H9 (cell line): ENCODE results near the gene VDR. TPM values are rescaled to one million over a fixed set of nuclear protein-coding genes. Genes with fewer than 3 reads are reported as not detected.

ENCODE experiments used
- DNase-seq: peaks from one replicate; pipeline ENCODE4 v3.0.0-alpha.2; 2017
- H2AFZ ChIP-seq: one replicate; pipeline ENCODE4 v1.6.1; 2013; ENCODE audit warnings: mild to moderate bottlenecking, low read length, control low read depth, moderate library complexity
- H2AK5ac ChIP-seq: 2 replicates; pipeline ENCODE4 v1.6.1; 2013; ENCODE audit warnings: low read length, control low read depth, mixed read lengths; ENCODE audit not compliant: insufficient read length
- H2BK120ac ChIP-seq: one replicate; pipeline ENCODE4 v1.6.1; 2013; ENCODE audit warnings: low read depth, mild to moderate bottlenecking, low read length, control low read depth, inconsistent platforms; ENCODE audit not compliant: poor library complexity, severe bottlenecking
- H2BK12ac ChIP-seq: 2 replicates; pipeline ENCODE4 v1.6.1; 2013; ENCODE audit warnings: low read length, control low read depth, mixed read lengths, low read depth; ENCODE audit not compliant: insufficient read length
- H2BK15ac ChIP-seq: 2 replicates; pipeline ENCODE4 v1.6.1; 2013; ENCODE audit warnings: low read depth, low read length, control low read depth
- H2BK20ac ChIP-seq: one replicate; pipeline ENCODE4 v1.6.1; 2013; ENCODE audit warnings: low read depth, mild to moderate bottlenecking, low read length, control low read depth, inconsistent platforms; ENCODE audit not compliant: poor library complexity, severe bottlenecking
- H2BK5ac ChIP-seq: 2 replicates; pipeline ENCODE4 v1.6.1; 2013; ENCODE audit warnings: low read length, control low read depth, mixed read lengths; ENCODE audit not compliant: insufficient read length
- H3K14ac ChIP-seq: 2 replicates; pipeline ENCODE4 v1.6.1; 2013; ENCODE audit warnings: low read length, control low read depth; ENCODE audit not compliant: insufficient read depth
- H3K18ac ChIP-seq: 2 replicates; pipeline ENCODE4 v1.6.1; 2013; ENCODE audit warnings: low read depth, mild to moderate bottlenecking, mixed read lengths, low read length, control low read depth; ENCODE audit not compliant: insufficient read length
- H3K23ac ChIP-seq: 2 replicates; pipeline ENCODE4 v1.6.1; 2013; ENCODE audit warnings: low read length, control low read depth, mixed read lengths, low read depth; ENCODE audit not compliant: insufficient read length
- H3K23me2 ChIP-seq: 2 replicates; pipeline ENCODE4 v1.6.1; 2013; ENCODE audit warnings: low read depth, mild to moderate bottlenecking, mixed read lengths, low read length, control low read depth; ENCODE audit not compliant: insufficient read length, poor library complexity, severe bottlenecking
- H3K27ac ChIP-seq: 2 replicates; pipeline ENCODE4 v1.5.1; 2013; ENCODE audit warnings: low read length, control low read depth, mixed read lengths, low read depth; ENCODE audit not compliant: insufficient read length
- H3K27me3 ChIP-seq: 2 replicates; pipeline ENCODE4 v1.6.1; 2013; ENCODE audit warnings: low read length, control low read depth, inconsistent platforms; ENCODE audit not compliant: insufficient read depth
- H3K4ac ChIP-seq: 2 replicates; pipeline ENCODE4 v1.6.1; 2013; ENCODE audit warnings: low read depth, mild to moderate bottlenecking, control low read depth, inconsistent platforms, low read length, moderate library complexity
- H3K4me1 ChIP-seq: 2 replicates; pipeline ENCODE4 v1.6.1; 2013; ENCODE audit warnings: low read length, control low read depth, inconsistent platforms; ENCODE audit not compliant: insufficient read depth
- H3K4me2 ChIP-seq: 2 replicates; pipeline ENCODE4 v1.6.1; 2013; ENCODE audit warnings: low read length, control low read depth, mixed read lengths; ENCODE audit not compliant: insufficient read length, insufficient read depth
- H3K56ac ChIP-seq: 2 replicates; pipeline ENCODE4 v1.6.1; 2013; ENCODE audit warnings: low read depth, mild to moderate bottlenecking, mixed read lengths, low read length, control low read depth; ENCODE audit not compliant: insufficient read length
- H3K79me1 ChIP-seq: 2 replicates; pipeline ENCODE4 v1.6.1; 2013; ENCODE audit warnings: low read depth, mild to moderate bottlenecking, moderate library complexity, low read length, control low read depth, inconsistent platforms; ENCODE audit not compliant: insufficient read depth, poor library complexity, severe bottlenecking
- H3K79me2 ChIP-seq: 2 replicates; pipeline ENCODE4 v1.6.1; 2013; ENCODE audit warnings: low read length, control low read depth, inconsistent platforms; ENCODE audit not compliant: insufficient read depth
- H3K9ac ChIP-seq: 2 replicates; pipeline ENCODE4 v1.6.1; 2013; ENCODE audit warnings: low read length, control low read depth, mixed read lengths; ENCODE audit not compliant: insufficient read length; ENCODE audit errors: extremely low read depth
- H3K9me3 ChIP-seq: one replicate; pipeline ENCODE4 v1.6.1; 2013; ENCODE audit warnings: low read depth, low read length, inconsistent platforms; ENCODE audit not compliant: control insufficient read depth
- H3T11ph ChIP-seq: one replicate; pipeline ENCODE4 v1.6.1; 2013; ENCODE audit warnings: mild to moderate bottlenecking, low read length, control low read depth, inconsistent platforms
- H4K20me1 ChIP-seq: one replicate; pipeline ENCODE4 v1.6.1; 2013; ENCODE audit not compliant: control insufficient read depth, insufficient read length, insufficient read depth
- H4K5ac ChIP-seq: 2 replicates; pipeline ENCODE4 v1.6.1; 2013; ENCODE audit warnings: low read depth, mild to moderate bottlenecking, mixed read lengths, low read length, control low read depth; ENCODE audit not compliant: insufficient read length
- H4K8ac ChIP-seq: replicated peaks from 2 replicates; pipeline ENCODE4 v1.6.1; 2013; ENCODE audit warnings: low read length, control low read depth, mixed read lengths, low read depth; ENCODE audit not compliant: insufficient read length
- H4K91ac ChIP-seq: 2 replicates; pipeline ENCODE4 v1.6.1; 2013; ENCODE audit warnings: low read depth, mild to moderate bottlenecking, moderate library complexity, mixed read lengths, low read length, control low read depth; ENCODE audit not compliant: insufficient read length
- H3K27ac Mint-ChIP-seq, 3 experiments: 2 replicates in 2 of 3; 3 replicates in 1 of 3; pipeline ENCODE4 v1.8.0; 2020 to 2021; ENCODE audit warnings: mixed read lengths in 3 of 3, mild to moderate bottlenecking in 1 of 3, moderate library complexity in 1 of 3
- H3K27me3 Mint-ChIP-seq: 2 replicates; pipeline ENCODE4 v1.8.0; 2021; ENCODE audit warnings: low read depth, mild to moderate bottlenecking, moderate library complexity, mixed read lengths
- H3K36me3 Mint-ChIP-seq, 3 experiments: 2 replicates in 2 of 3; 3 replicates in 1 of 3; pipeline ENCODE4 v1.8.0; 2020 to 2021; ENCODE audit warnings: low read depth in 3 of 3, mixed read lengths in 3 of 3; ENCODE audit not compliant: insufficient read depth in 1 of 3
- H3K4me1 Mint-ChIP-seq, 2 experiments: 2 replicates each; pipeline ENCODE4 v1.8.0; 2020; ENCODE audit warnings: mixed read lengths in 2 of 2
- H3K4me3 Mint-ChIP-seq, 2 experiments: 2 replicates in 1 of 2; 3 replicates in 1 of 2; pipeline ENCODE4 v1.8.0; 2020 to 2021; ENCODE audit warnings: mild to moderate bottlenecking in 2 of 2, mixed read lengths in 2 of 2, moderate library complexity in 1 of 2
- H3K9me3 Mint-ChIP-seq, 2 experiments: 2 replicates in 1 of 2; 3 replicates in 1 of 2; pipeline ENCODE4 v1.8.0; 2020; ENCODE audit warnings: mild to moderate bottlenecking in 2 of 2, mixed read lengths in 2 of 2, moderate library complexity in 1 of 2
- CTCF ChIP-seq: fragments of 200-600 bp; sonication (generic); conservative IDR thresholded peaks from 3 replicates; pipeline ENCODE4 v1.8.0; 2021; ENCODE audit warnings: antibody characterized with exemption, mild to moderate bottlenecking
- WGBS: extraction: QIAGEN DNeasy Blood & Tissue Kit; methylation state at CpG from one replicate; pipeline ENCODE4 v1.1.7; 2013; ENCODE audit warnings: missing lambda C conversion rate, low lambda C conversion rate, mixed read lengths; ENCODE audit not compliant: insufficient read length; ENCODE audit errors: extremely low coverage; 5-methylcytosine and 5-hydroxymethylcytosine counted together
- total RNA-seq: library from RNA; stranded (reverse); gene quantifications from 2 replicates; pipeline ENCODE4 v1.2.1, GENCODE V29; 2021

Gene VDR
- total RNA-seq, 1 experiment from 2014 or later: 0.61 TPM

- H4K91ac ChIP-seq: no peak overlapping the region
- no peak overlapping the region for H4K5ac ChIP-seq
- no peaks in the 10 kb centered on the region; the same call in 1 of the 2 replicates for H3K27me3 Mint-ChIP-seq
- no peak overlapping the region for H4K8ac ChIP-seq
- peaks cover 0 to 18% (median 12%) of the 10 kb centered on the region in 3 experiments; a peak in 5 of 7 replicates for H3K36me3 Mint-ChIP-seq
- H2AFZ ChIP-seq: no peak overlapping the region
- no peak overlapping the region for H3K27ac ChIP-seq
- peak; percentile 40; the same call in 2 of the 3 replicates for TF ChIP-seq CTCF
- H3K79me2 ChIP-seq: peaks cover 22% of the 10 kb centered on the region; the same call in 1 of the 2 replicates
- DNase-seq: no peak
- H3K27me3 ChIP-seq: no peaks in the 10 kb centered on the region
- H2BK20ac ChIP-seq: no peak overlapping the region
- H3K56ac ChIP-seq: no peak overlapping the region
- peaks cover 5% of the 10 kb centered on the region for H3K23me2 ChIP-seq
- H2AK5ac ChIP-seq: no peak overlapping the region
- no peak overlapping the region for H2BK5ac ChIP-seq
- no peak overlapping the region for H2BK120ac ChIP-seq
- H3K9ac ChIP-seq: no peak overlapping the region
- no CpG with 5 or more reads among the region's 9 CpGs for WGBS
- H3K4me2 ChIP-seq: no peak overlapping the region
- no peak overlapping the region for H2BK12ac ChIP-seq
- no peak overlapping the region for H3K4ac ChIP-seq
- H4K20me1 ChIP-seq: no peaks in the 10 kb centered on the region
- no peak overlapping the region for H3T11ph ChIP-seq
- H3K9me3 ChIP-seq: no peaks in the 10 kb centered on the region
- peaks cover 56 to 69% of the 10 kb centered on the region in 2 experiments for H3K4me1 Mint-ChIP-seq
- peaks cover 24% of the 10 kb centered on the region for H3K4me1 ChIP-seq
- H3K14ac ChIP-seq: peak overlapping the region; percentile 64; the same call in 1 of the 2 replicates
- H3K23ac ChIP-seq: no peak overlapping the region
- H3K18ac ChIP-seq: no peak overlapping the region
- no peak overlapping the region for H2BK15ac ChIP-seq
- peak overlapping the region; percentile 10 to 44 (median 32); a peak in 5 of 7 replicates for H3K27ac Mint-ChIP-seq
- peaks cover 9% of the 10 kb centered on the region for H3K79me1 ChIP-seq
- no peaks in the 10 kb centered on the region for H3K9me3 Mint-ChIP-seq
- no peak overlapping the region for H3K4me3 Mint-ChIP-seq
Observed at GRCh38 chr12:47808574-47809365, 96.0 kb downstream of the VDR start.
